GM12878 (cell line): ENCODE measurements around the gene ALAS1.

Experiments used
- BCLAF1 ChIP-seq: fragments of 450-650 bp; IDR thresholded peaks from 2 replicates; pipeline ENCODE4 v1.6.1; 2017; ENCODE audit warnings: antibody characterized with exemption, mild to moderate bottlenecking, moderate library complexity
- CTCF ChIP-seq, 3 experiments: IDR thresholded peaks in 2 of 3; conservative IDR thresholded peaks in 1 of 3; 2 replicates each; pipeline ENCODE4 v1.5.1; 2011; ENCODE audit warnings: low read depth in 3 of 3, low read length in 3 of 3, mild to moderate bottlenecking in 3 of 3, control low read depth in 2 of 3, moderate library complexity in 2 of 3, inconsistent platforms in 1 of 3, mixed read lengths in 1 of 3; ENCODE audit not compliant: control insufficient read depth in 2 of 3, insufficient read depth in 1 of 3; ENCODE audit errors: extremely low read depth in 1 of 3
- DPF2 ChIP-seq: fragments of 450-650 bp; IDR thresholded peaks from 2 replicates; pipeline ENCODE4 v1.6.1; 2017; ENCODE audit warnings: mild to moderate bottlenecking
- EZH2 ChIP-seq: IDR thresholded peaks from 2 replicates; pipeline ENCODE4 v1.6.1; 2012; ENCODE audit warnings: low read depth, mild to moderate bottlenecking, control low read depth, inconsistent platforms, low read length, borderline replicate concordance; ENCODE audit not compliant: control insufficient read depth
- MAX ChIP-seq: IDR thresholded peaks from 2 replicates; pipeline ENCODE4 v1.6.1; 2012; ENCODE audit warnings: low read depth, low read length, improper control_type of control experiment
- MLLT1 ChIP-seq: fragments of 450-650 bp; IDR thresholded peaks from 2 replicates; pipeline ENCODE4 v1.6.1; 2016; ENCODE audit warnings: mild to moderate bottlenecking
- NRF1 ChIP-seq: conservative IDR thresholded peaks from 2 replicates; pipeline ENCODE4 v1.6.1; 2011; ENCODE audit warnings: mild to moderate bottlenecking, low read depth, low read length, improper control_type of control experiment
- SUPT20H ChIP-seq: IDR thresholded peaks from 2 replicates; pipeline ENCODE4 v1.6.1; 2011; ENCODE audit warnings: low read depth, mild to moderate bottlenecking, low read length, moderate library complexity, borderline replicate concordance; ENCODE audit not compliant: control insufficient read depth

GRCh38 chr3:52259035-52259434, 61.1 kb downstream of the ALAS1 start:
- TF ChIP-seq EZH2 = no peak
- TF ChIP-seq CTCF (IDR thresholded peaks at IDR 0.05 in 2 of 3, conservative IDR thresholded peaks at IDR 0.05 in 1 of 3; ENCODE audit: control insufficient read depth in 2 of 3, extremely low read depth in 1 of 3, insufficient read depth in 1 of 3, low read depth in 3 of 3, low read length in 3 of 3) = no peak
- TF ChIP-seq MAX = no peak
- TF ChIP-seq DPF2 = no peak
- no peak for TF ChIP-seq MLLT1
- TF ChIP-seq NRF1 = no peak
- TF ChIP-seq BCLAF1 = no peak
- no peak for TF ChIP-seq SUPT20H
